HG03095 (cell line): ENCODE measurements around the gene TLNRD1.

Experiments
- ATAC-seq: cut with Tn5 transposase; IDR thresholded peaks from one replicate; pipeline ENCODE4 v1.9.1; 2021; ENCODE audit warnings: moderate library complexity; ENCODE audit not compliant: unreplicated experiment

Gene TLNRD1

DNA sequence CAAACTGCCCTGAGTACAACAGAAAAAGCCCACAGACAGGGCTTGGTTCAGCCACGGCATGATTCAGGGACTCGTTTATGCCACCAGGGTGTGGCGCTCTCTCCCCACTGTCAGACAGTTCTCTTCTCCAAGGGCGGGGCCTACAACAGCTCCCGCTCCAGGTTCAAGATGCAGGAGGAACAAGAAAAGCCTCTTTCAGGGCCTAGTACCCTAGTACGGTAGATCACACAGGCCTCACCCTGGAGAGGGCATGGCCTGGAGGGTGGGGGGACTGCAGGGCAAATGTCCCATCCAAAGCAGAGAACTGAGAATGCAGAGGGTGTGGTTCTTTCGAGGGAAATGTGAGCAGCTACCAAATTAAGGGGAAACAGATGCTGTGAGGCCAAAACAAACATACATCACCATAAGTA is 23.1 kb upstream of the TLNRD1 start:
- no peak for ATAC-seq

DNA sequence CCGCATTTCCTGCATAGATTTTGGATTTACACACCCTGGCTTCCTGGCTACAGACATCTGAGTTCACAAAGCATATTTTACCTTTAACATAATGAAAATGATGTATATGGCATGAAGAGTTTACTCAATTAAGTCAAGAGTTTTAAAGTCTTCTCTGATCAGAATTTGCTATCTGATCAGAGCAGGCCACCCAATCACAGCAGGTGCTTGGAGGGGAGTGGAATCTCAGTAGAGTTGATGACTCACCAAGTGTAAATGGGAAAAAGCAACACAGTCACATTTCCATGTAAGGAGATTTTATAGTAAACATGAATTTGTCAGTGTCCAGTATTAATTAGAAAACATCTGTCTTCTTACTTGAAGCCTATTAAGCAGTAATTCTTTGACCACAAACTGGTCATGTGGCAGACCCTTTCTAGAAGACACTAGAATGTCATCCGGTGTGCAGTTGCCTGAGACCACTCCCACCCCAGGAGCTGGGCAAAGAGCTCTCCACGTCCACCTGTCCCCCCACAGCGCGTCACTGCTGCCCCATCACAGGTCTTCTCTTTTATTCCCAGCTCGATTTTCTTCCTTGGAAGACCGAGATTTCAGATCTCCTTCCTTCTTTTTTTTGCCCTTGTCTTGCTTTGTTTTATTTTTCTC is 21.9 kb upstream of the TLNRD1 start:
- ATAC-seq: no peak

DNA sequence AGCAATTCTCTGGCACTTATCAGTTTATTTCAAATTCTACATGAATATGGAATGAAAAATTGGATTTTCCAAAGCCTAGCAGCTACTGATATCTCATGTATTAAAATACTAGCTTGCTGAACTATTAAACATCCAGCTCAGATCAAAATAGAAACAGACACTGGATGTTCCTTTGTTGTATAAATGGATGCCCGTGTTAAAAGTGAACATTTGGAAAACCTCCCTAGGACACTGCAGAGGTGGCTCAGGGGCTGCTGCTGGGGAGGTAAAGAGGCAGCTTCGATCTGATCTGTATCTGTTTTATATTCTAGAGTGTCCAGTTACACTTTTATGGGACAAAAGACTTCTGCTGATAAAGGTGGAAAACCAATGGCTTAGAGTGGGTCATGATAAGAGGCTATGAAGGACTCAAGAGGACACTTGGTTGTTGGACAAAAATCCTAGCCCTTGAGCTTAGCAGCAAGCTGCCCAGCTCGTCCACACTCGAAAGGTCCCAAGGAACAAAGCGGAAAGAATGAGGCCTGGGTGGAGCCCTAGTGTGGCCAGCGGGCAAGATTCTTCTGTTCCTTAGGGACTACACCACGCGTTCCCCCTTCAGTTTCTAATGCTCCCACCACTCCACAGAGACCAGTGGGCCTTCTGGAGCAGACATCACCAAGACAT is 21.1 kb upstream of the TLNRD1 start:
- ATAC-seq: no peak

DNA sequence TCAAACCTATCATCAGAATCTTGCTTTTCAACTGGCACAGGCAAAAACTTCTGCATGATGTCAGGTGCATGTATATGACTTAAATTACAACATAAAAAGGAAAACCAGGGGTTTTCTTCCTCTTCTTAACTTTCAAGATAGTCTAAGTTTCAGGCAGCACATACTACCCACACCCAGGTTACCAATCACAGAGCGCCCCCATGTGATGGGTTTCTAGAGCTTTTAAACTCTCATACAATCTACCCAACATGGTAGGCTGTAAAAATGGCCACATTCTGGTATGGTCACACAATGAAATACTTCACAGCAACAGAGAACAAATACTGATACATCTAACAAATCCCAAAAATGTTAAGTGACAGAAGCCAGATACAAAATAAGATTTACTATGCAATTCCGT is 18.5 kb upstream of the TLNRD1 start:
- no peak for ATAC-seq

DNA sequence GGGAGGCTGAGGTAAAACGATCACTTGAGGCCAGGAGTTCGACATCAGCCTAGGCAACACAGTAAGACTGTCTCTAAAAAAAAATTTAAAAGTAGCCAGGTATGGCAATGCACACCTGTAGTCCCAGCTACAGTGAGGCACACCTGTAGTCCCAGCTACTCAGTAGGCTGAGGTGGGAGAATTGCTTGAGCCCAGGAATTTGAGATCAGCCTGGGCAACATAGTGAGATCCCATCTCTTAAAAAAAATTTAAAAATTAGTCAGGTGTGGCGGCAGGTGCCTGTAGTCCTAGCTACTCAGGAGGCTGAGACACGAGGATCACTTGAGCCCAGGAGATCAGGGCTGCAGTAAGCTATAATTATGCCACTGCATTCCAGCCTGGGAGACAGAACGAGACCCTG is 17.9 kb upstream of the TLNRD1 start:
- ATAC-seq: no peak

DNA sequence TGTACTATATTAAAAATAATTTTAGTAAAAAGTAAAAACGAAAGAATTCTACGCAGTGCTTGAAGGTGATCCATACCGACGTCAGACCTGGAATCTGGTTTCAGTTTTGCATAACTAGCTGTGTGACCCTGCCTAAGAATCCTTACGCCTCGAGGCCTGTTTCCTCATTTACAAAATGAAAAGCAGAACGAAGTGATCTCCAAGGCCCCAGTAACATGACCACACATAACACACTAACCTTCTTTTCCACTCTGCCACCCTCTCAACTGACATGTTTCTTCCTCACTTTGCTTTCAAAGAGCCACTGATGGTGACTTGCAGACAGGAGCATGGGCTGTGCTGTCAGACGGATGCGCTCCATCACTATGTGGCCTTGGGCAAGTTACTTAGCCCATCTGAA is 15.9 kb upstream of the TLNRD1 start:
- no peak for ATAC-seq

DNA sequence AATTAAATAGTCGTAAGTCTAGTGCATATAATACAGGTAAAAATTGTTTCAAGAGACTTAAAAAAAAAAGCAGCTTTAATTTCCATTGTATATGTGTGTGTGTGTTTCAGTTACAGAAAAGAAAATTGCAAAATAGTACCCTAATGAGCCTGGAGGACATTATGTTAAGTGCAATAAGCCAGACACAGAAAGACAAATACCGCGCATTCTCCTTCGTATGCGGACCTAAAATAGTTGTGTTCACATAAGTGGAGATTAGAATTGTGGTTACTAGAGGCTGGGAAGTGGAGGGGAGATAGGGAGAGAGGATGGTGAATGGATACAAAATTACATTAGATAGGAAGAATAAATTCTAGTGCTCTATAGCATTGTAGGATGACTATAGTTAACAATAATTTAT is 14.7 kb upstream of the TLNRD1 start:
- ATAC-seq: no peak

DNA sequence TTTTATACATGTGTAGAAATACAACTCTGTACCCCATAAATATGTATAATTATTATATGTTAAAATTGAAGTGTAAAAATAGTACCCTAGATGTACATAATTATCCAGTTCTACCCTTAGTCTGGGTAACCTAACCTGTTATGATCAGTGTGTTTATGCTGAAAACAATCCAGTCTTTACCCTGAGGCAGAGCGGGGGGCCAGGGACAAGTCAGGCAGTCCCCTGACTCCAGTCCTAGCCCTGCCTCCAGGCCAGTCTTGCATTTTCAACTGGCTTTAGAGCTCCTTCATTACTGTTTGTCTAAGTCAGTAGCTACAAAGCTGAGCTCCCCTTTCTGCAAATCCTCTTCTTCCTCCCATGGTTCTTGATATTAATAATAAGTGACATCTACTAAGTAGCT is 14.2 kb upstream of the TLNRD1 start:
- ATAC-seq: no peak

DNA sequence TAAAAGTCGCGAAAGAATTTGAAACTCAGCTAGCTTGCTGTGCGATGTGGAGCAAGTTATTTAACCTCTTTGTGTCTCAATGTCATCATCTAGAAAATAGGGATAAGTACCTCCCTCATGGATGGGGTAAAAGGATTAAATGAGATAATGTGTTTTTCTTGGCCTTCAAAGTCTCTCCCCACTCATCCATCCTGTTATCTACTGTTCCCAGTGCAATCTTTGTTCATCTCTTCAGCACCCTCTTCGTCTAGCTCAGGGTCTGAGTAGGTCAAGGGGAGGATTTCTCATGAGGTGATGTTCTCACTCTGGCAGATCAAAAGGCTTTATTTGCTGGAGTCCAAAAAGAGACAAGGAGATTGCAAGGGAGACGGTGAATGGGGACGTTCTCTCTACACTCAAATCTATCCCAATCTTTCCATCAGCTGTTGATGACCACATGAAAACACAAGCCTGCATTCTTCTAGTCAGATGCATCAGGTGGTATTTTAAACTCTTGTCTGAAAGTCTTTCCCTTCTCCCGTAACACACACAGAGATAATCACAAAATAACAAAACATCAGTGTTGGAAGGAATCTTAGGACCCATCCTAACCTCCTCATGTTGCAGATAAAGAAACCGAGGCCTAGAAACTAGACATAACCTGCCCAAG is 12.5 kb upstream of the TLNRD1 start:
- ATAC-seq: no peak

DNA sequence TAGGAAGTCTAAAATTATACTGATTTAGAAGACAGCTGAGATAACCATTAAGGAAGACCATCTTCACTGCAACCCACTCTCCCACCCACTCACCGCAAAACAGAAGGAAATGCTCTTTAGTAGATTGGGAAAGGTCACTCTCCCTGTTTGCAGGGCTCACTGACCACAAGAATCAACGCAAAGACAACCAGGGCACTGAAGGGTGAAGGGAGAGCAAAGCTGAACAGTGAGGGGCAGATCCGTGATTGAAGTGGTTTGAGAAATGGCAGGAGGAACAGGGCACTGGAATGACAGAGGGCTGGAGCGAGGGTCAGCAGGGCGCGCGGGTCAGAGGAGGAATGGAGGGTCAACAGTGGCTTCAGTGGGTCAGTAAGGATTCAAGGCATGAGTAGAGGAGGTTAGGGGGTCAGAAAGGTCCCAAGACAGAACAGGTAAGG is 11.6 kb upstream of the TLNRD1 start:
- ATAC-seq: no peak

DNA sequence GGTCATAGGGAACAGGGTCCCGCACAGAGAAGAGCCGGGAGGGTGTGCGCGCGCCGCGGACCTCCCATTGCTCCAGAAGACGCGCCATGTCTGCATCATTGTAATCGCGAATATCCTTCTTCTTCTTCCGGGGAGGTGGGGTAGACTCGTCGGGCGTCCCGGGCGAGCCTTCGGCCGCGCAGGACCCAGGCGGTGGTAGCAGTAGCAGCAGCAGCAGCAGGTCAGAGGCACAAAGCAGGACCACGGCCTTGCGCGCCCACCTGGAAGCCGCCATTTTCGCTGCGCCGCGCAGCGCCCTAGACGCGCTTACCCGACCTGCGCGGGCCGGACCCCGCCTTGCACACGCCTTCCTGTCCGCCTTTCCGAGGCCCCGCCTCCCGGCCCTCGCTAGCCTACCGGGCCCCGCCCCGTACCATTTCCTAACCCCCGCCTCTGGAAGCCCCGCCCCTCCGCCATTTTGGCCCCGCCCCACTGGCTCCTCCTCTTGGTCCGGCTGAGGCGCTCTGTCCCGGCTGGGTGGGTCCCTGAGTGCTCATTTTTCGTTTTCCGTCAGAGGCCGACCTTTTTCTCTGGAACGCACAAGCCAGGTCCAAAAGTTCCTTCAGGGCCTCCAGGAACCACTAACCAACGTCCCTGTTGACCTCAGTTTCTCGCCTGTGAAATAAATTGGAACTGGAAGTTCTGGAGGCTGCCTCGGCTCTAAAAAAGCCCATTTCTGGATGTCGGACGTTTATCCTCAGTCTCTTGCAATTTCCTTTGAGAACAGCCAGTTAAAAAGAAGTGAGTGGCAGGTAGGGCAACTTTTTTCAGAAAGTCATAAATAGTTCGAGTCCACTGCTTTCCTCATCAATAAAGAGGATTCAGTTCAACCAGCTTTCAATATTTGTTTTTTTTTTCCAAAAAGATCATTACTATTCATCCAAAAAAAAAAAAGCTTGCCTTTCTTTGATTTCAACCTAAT is 10.9 kb upstream of the TLNRD1 start, which contains the start of gene MESD:
TSS of gene MESD (minus strand) at position 302 of the 961 bp plus-strand sequence. CDS start at position 274, 28 bp downstream.
- ATAC-seq: peak; percentile 97

DNA sequence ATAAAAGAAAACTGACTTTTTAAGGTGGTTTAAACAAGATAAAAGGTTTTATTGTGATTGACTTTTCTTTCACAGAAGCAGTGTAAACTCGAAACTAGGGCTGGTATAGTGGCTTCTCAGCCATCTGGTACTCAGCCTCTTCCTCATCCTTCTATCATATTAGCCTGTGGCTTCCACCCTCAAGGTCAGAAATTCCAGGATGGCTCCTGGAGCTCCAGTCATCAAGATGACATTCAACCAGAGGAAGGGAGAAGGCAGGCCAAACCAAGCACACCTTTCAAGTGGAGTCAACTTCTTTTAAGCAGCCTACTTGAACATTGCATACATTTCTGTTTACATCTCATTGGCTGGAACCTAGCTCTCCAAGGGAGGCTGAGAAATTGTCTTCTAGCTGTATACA is 9.8 kb upstream of the TLNRD1 start:
- no peak for ATAC-seq

DNA sequence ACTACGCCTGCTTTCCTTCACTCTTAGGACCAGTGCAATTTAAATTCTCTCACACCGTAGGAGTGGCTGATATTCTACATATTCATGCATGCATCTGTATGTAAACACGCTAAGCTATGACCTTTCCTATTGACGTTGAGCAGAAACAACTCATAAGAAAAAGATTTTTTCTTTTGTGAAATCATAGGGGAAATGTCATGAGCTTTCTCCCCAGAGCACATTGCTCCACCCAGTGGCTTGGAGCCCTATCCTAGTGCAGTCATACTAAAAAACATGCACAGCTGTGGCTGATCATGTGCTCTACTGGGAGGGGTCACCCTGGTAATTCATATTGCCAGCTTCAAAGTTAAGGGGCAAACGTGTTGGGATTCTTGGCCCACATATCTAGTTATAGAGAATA is 9.3 kb upstream of the TLNRD1 start:
- no peak for ATAC-seq

DNA sequence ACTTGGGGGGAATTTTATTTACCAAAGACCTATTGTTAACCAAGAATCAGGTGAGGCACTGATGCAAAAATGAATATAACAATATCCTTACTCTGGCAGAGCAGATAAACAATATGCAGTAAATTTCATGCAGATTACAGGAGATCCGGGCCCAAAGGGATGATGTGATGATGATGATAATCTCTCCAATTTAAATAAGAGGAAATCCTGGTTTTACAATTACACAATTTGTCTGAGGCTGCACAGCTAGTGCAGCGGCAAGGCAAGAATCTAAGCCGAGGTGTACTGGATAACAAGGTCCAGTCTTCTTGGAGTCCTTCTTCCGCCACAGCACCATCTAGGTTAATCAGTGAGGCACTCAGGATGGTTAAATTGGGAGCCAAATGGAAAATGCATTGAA is 8.7 kb upstream of the TLNRD1 start:
- no peak for ATAC-seq

DNA sequence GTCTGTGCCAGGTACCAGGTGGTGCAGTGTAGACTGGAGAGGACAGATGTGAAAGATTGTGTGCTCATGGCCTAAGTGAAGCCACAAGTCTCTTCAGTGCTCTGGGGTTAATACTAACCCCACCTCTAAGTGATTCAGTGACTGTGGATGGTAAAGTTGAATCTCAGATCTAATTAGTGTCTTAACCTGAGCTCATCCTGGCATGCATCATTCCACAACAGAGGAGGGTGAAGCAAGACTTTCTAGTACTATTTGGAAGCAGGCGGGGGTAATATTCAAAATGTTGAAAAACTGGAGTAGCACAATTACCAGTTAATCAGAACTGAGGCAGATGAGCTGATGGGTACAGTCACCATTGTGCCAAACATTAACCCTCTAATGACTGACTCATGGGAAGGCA is 8.3 kb upstream of the TLNRD1 start:
- no peak for ATAC-seq

DNA sequence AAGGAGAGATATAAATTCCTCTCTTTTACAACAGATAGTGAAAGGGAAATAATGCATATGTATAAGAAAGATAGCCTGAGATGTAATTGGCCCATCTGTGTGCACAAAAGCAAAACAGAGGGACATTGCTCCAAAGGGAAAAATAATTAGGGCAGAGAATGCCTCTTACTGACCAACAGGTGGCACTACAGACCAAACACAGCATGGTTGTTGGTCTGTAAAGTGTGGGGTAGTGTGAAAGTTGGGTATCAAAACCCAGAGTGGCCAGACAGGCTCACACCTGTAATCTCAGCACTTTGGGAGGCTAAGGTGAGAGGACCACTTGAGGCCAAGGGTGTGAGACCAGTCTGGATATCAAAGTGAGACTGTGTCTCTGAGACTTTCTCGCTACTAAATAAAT is 4.5 kb upstream of the TLNRD1 start:
- no peak for ATAC-seq

DNA sequence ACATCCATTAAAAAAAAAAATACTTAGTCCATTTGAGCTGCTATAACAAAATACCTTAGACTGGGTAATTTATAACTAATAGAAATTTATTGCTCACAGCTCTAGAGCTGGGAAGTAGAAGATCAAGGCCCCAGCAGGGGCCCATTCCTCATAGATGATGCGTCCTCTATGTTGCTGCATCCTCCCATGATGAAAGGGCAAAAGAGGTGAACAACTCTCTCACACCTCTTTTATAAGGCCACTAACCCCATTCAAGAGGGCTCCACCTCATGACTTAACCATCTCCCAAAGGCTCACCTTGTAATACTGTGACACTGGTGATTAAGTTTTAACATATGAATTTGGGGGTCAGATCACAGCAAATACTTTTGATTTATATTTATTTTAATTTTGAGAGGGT is 3.0 kb upstream of the TLNRD1 start:
- ATAC-seq: no peak

DNA sequence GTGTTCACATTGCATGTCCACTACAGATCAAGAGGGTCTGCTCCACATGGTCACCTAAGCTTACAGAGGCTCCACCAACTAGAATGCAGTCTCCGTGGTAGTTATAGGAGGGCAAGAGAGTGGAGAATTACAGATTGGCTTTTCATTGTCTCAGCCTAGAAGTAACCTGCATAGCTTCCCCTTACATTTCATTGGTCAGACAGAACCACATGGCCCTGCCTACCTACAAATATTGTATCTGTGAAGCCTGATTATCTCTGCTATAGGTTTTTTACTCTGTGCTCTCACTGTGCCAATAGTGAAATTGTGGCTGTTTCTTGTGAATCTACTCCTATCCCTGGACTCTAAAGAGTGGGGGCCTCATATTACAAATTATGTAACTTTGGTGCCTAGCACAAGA is 2.5 kb upstream of the TLNRD1 start:
- no peak for ATAC-seq

DNA sequence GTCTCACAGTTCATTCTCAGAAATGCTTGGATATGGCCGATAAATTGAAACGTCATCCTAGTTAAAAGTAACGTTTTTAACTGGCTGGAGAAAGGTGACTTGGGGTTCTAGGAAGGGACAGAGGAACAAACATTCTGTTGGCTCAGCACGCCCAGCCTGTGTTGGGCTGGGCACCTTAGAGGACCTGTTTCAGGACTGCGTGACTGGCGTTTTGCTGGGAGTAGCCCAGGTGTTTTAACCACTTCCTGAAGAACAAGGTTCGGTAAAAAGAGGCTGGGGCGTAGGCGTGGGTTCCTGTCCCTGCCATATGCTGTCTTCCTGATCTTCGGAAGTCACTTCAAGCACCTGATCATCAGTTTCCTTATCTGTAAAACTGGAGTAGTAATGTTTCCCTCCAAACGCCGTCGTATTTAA is 1.1 kb upstream of the TLNRD1 start:
- no peak for ATAC-seq

DNA sequence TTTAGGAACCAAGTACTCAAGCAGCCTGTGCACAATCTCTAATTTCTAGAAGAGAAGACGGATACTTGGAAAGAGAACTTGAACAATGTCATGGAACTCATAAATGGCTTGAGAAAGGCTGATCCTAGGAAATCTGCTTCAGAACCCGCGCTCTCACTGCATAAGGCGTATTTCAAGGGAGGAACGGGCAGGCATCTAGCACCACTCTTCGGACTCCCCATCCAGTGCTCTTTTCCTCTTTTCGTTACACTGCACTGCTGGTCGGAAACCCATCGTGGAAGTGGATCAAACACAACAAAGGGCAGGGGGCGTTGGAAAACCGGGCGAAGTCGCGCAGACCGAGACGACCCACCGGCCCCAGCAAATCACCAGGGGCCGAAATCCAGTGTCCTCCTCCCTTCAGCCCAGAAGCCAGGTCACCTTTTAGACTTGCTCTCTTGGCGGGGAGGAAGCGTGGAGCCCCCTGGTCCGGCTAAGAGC is 539 bp upstream of the TLNRD1 start:
- no peak for ATAC-seq
